HG03045 (cell line): ENCODE measurements around the gene COPS7A.

Source experiments
- ATAC-seq: cut with Tn5 transposase; IDR thresholded peaks from one replicate; pipeline ENCODE4 v1.9.1; 2021; ENCODE audit warnings: mild to moderate bottlenecking, moderate library complexity; ENCODE audit not compliant: unreplicated experiment

Gene COPS7A

GRCh38 chr12:6750506-6750905 lies 26.7 kb downstream of the COPS7A start:
- ATAC-seq = no peak

- ATAC-seq = no peak
Measured at GRCh38 chr12:6751767-6752166, 27.9 kb downstream of the COPS7A start.

GRCh38 chr12:6752167-6752920 lies 28.5 kb downstream of the COPS7A start:
- ATAC-seq = peak; percentile 3

GRCh38 chr12:6752921-6753771 lies 29.3 kb downstream of the COPS7A start, which contains the start of gene MLF2:
TSS of gene MLF2 (minus strand) at chr12:6753141. CDS start at chr12:6752334, 807 bp downstream.
- peak; percentile 84 for ATAC-seq

GRCh38 chr12:6753772-6754356 lies 30.0 kb downstream of the COPS7A start:
- ATAC-seq = no peak

- ATAC-seq = no peak
Measured at GRCh38 chr12:6754411-6754810, 30.6 kb downstream of the COPS7A start.

- ATAC-seq = no peak
Measured at GRCh38 chr12:6757028-6757690, 33.3 kb downstream of the COPS7A start.

GRCh38 chr12:6758506-6759095 lies 34.8 kb downstream of the COPS7A start:
- no peak for ATAC-seq

- ATAC-seq = no peak
Measured at GRCh38 chr12:6759741-6760140, 35.9 kb downstream of the COPS7A start.

- no peak for ATAC-seq
Measured at GRCh38 chr12:6763380-6763779, 39.5 kb downstream of the COPS7A start.

GRCh38 chr12:6764011-6764828 lies 40.4 kb downstream of the COPS7A start:
- peak; percentile 83 for ATAC-seq

GRCh38 chr12:6765048-6765633 lies 41.3 kb downstream of the COPS7A start:
- no peak for ATAC-seq

- ATAC-seq = peak; percentile 21
Measured at GRCh38 chr12:6765634-6766581, 42.1 kb downstream of the COPS7A start, which contains the start of gene PTMS. TSS of gene PTMS (plus strand) at chr12:6766363. CDS start at chr12:6766706, 343 bp downstream.

GRCh38 chr12:6766651-6767349 lies 43.0 kb downstream of the COPS7A start:
- peak; percentile 45 for ATAC-seq

GRCh38 chr12:6767353-6768319 lies 43.8 kb downstream of the COPS7A start:
- no peak for ATAC-seq

- no peak for ATAC-seq
Measured at GRCh38 chr12:6768437-6768914, 44.6 kb downstream of the COPS7A start.
